HEK293 (cell line): ENCODE measurements around the gene LMBRD2.
A peak's percentile ranks its signal among the peaks of the same experiment; 100 is the strongest.

ENCODE experiments used
- CTCF ChIP-seq: fragments of 450-650 bp; formaldehyde crosslinking; IDR thresholded peaks from 2 replicates; pipeline ENCODE4 v1.5.1; 2016; ENCODE audit warnings: missing biosample characterization, missing genetic modification characterization
- ELK4 ChIP-seq: IDR thresholded peaks from 2 replicates; pipeline ENCODE4 v1.6.1; 2011; ENCODE audit warnings: mild to moderate bottlenecking, low read depth, low read length, borderline replicate concordance
- FEZF1 ChIP-seq: fragments of 450-650 bp; formaldehyde crosslinking; IDR thresholded peaks from 2 replicates; pipeline ENCODE4 v1.5.1; 2016; ENCODE audit warnings: missing biosample characterization, missing genetic modification characterization
- GLI4 ChIP-seq: fragments of 450-650 bp; formaldehyde crosslinking; IDR thresholded peaks from 2 replicates; pipeline ENCODE4 v1.5.1; 2016; ENCODE audit warnings: missing biosample characterization, missing genetic modification characterization
- HOXA7 ChIP-seq: sonication (generic); formaldehyde crosslinking; IDR thresholded peaks from 2 replicates; pipeline ENCODE4 v1.8.1; 2022; ENCODE audit warnings: missing genetic modification reagents, borderline replicate concordance
- HOXD13 ChIP-seq: sonication (generic); formaldehyde crosslinking; IDR thresholded peaks from 2 replicates; pipeline ENCODE4 v1.8.0; 2022; ENCODE audit warnings: missing genetic modification reagents, borderline replicate concordance
- MZF1 ChIP-seq: fragments of 450-650 bp; formaldehyde crosslinking; IDR thresholded peaks from 2 replicates; pipeline ENCODE4 v1.5.1; 2017; ENCODE audit warnings: missing biosample characterization, missing genetic modification characterization, borderline replicate concordance
- RBAK ChIP-seq: fragments of 450-650 bp; formaldehyde crosslinking; IDR thresholded peaks from 2 replicates; pipeline ENCODE4 v1.5.1; 2016; ENCODE audit warnings: missing biosample characterization, missing genetic modification characterization
- ZBTB20 ChIP-seq: fragments of 450-650 bp; formaldehyde crosslinking; IDR thresholded peaks from 2 replicates; pipeline ENCODE4 v1.5.1; 2016; ENCODE audit warnings: missing biosample characterization, missing genetic modification characterization
- ZNF121 ChIP-seq: fragments of 450-650 bp; formaldehyde crosslinking; IDR thresholded peaks from 2 replicates; pipeline ENCODE4 v1.5.1; 2016; ENCODE audit warnings: missing biosample characterization, missing genetic modification characterization
- ZNF211 ChIP-seq: fragments of 450-650 bp; formaldehyde crosslinking; IDR thresholded peaks from 2 replicates; pipeline ENCODE4 v1.5.1; 2016; ENCODE audit warnings: low read depth, missing biosample characterization, missing genetic modification characterization
- ZNF280D ChIP-seq: fragments of 450-650 bp; formaldehyde crosslinking; IDR thresholded peaks from 2 replicates; pipeline ENCODE4 v1.5.1; 2016; ENCODE audit warnings: missing biosample characterization, missing genetic modification characterization
- ZNF426 ChIP-seq: fragments of 450-650 bp; formaldehyde crosslinking; IDR thresholded peaks from 2 replicates; pipeline ENCODE4 v1.5.1; 2017; ENCODE audit warnings: missing biosample characterization, missing genetic modification characterization, mild to moderate bottlenecking, inconsistent platforms, moderate library complexity
- ZNF510 ChIP-seq: fragments of 450-650 bp; formaldehyde crosslinking; IDR thresholded peaks from 2 replicates; pipeline ENCODE4 v1.5.1; 2018; ENCODE audit warnings: mild to moderate bottlenecking, missing genetic modification characterization, missing biosample characterization; ENCODE audit not compliant: insufficient replicate concordance
- ZNF600 ChIP-seq: fragments of 450-650 bp; formaldehyde crosslinking; IDR thresholded peaks from 2 replicates; pipeline ENCODE4 v1.5.1; 2016; ENCODE audit warnings: missing biosample characterization, missing genetic modification characterization
- ZNF707 ChIP-seq: fragments of 450-650 bp; formaldehyde crosslinking; IDR thresholded peaks from 2 replicates; pipeline ENCODE4 v1.5.1; 2016; ENCODE audit warnings: missing biosample characterization, missing genetic modification characterization
- ZNF768 ChIP-seq: fragments of 450-650 bp; formaldehyde crosslinking; IDR thresholded peaks from 2 replicates; pipeline ENCODE4 v1.5.1; 2018; ENCODE audit warnings: missing biosample characterization, mild to moderate bottlenecking, missing genetic modification characterization
- ZXDB ChIP-seq: fragments of 450-650 bp; formaldehyde crosslinking; IDR thresholded peaks from 2 replicates; pipeline ENCODE4 v1.5.1; 2016; ENCODE audit warnings: missing biosample characterization, missing genetic modification characterization
- TF ChIP-seq, protein P1 (sequence below): fragments of 450-650 bp; formaldehyde crosslinking; IDR thresholded peaks from 2 replicates; pipeline ENCODE4 v1.5.1; 2016; ENCODE audit warnings: missing biosample characterization, missing genetic modification characterization
- TF ChIP-seq, protein P2 (sequence below): fragments of 450-650 bp; formaldehyde crosslinking; IDR thresholded peaks from 2 replicates; pipeline ENCODE4 v1.5.1; 2016; ENCODE audit warnings: missing biosample characterization, missing genetic modification characterization
- TF ChIP-seq, protein P3 (sequence below): fragments of 450-650 bp; formaldehyde crosslinking; IDR thresholded peaks from 2 replicates; pipeline ENCODE4 v1.5.1; 2017; ENCODE audit warnings: missing biosample characterization, missing genetic modification characterization
- TF ChIP-seq, protein P4 (sequence below): fragments of 450-650 bp; formaldehyde crosslinking; IDR thresholded peaks from 2 replicates; pipeline ENCODE4 v1.5.1; 2016; ENCODE audit warnings: missing biosample characterization, missing genetic modification characterization
- TF ChIP-seq, protein P5 (sequence below): fragments of 450-650 bp; formaldehyde crosslinking; IDR thresholded peaks from 2 replicates; pipeline ENCODE4 v1.5.1; 2016; ENCODE audit warnings: missing biosample characterization, missing genetic modification characterization, low read depth
- TF ChIP-seq, protein P6 (sequence below): fragments of 450-650 bp; formaldehyde crosslinking; IDR thresholded peaks from 2 replicates; pipeline ENCODE4 v1.5.1; 2016; ENCODE audit warnings: missing biosample characterization, missing genetic modification characterization

Gene LMBRD2

DNA sequence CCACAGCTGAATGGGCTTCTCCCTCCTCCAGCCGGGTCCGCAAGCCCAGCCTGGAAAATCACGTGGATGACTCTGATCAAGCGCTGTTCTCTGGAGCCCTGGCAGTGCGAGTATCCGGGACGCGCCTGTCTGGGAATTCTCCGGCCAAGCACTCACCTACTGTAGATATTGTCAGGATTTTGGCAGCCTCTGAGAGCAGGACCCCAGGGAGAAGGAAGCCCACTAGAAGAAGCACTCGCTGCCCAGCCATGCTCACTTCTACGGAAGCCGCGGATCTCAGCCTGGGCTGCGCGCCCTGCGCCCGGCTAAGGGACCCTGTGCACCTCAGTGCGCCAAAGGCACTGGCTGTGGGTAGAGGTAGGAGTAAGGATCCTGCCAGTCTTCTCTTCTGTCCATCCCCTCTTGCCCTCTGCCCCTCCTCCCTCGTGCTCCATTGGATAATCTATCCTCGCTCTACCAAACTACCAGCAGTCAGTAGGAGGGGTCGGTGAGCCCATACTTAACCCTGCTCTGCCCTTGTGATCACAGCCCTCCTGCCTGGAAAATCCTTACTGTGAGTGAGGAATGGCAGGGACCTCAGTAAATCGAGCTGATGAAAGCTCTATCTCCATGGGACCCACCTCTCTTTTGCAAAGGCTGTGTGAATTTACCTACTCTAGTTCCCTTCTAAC, 85.0 kb downstream of the LMBRD2 start, which contains the start of gene UGT3A2 (continued):
- TF ChIP-seq, protein P1, sequence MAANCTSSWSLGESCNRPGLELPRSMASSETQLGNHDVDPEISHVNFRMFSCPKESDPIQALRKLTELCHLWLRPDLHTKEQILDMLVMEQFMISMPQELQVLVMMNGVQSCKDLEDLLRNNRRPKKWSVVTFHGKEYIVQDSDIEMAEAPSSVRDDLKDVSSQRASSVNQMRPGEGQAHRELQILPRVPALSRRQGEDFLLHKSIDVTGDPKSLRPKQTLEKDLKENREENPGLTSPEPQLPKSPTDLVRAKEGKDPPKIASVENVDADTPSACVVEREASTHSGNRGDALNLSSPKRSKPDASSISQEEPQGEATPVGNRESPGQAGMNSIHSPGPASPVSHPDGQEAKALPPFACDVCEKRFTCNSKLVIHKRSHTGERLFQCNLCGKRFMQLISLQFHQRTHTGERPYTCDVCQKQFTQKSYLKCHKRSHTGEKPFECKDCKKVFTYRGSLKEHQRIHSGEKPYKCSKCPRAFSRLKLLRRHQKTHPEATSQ (tag by site-specific recombination): no peak
- TF ChIP-seq, protein P2, sequence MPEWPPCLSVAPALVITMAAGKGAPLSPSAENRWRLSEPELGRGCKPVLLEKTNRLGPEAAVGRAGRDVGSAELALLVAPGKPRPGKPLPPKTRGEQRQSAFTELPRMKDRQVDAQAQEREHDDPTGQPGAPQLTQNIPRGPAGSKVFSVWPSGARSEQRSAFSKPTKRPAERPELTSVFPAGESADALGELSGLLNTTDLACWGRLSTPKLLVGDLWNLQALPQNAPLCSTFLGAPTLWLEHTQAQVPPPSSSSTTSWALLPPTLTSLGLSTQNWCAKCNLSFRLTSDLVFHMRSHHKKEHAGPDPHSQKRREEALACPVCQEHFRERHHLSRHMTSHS (tag by site-specific recombination): no peak
- TF ChIP-seq, protein P3, sequence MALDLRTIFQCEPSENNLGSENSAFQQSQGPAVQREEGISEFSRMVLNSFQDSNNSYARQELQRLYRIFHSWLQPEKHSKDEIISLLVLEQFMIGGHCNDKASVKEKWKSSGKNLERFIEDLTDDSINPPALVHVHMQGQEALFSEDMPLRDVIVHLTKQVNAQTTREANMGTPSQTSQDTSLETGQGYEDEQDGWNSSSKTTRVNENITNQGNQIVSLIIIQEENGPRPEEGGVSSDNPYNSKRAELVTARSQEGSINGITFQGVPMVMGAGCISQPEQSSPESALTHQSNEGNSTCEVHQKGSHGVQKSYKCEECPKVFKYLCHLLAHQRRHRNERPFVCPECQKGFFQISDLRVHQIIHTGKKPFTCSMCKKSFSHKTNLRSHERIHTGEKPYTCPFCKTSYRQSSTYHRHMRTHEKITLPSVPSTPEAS (tag by site-specific recombination): no peak
- TF ChIP-seq ZNF426 (tag by site-specific recombination) (no peak), ZNF510 (no peak), ZNF280D (tag by site-specific recombination) (no peak), GLI4 (tag by site-specific recombination) (no peak), HOXD13 (CRISPR knock-in tag) (no peak), ZNF121 (tag by site-specific recombination) (no peak), ELK4 (no peak), ZXDB (tag by site-specific recombination) (0 out of 2 replicates have a peak, but pooled peaks have one; percentile 19), ZNF768 (tag by site-specific recombination) (no peak), CTCF (tag by site-specific recombination) (peak; percentile 32; the same call in 1 of the 2 replicates), ZNF707 (tag by site-specific recombination) (no peak), HOXA7 (no peak), ZNF211 (no peak), ZNF600 (tag by site-specific recombination) (peak; percentile 75), MZF1 (tag by site-specific recombination) (no peak), FEZF1 (tag by site-specific recombination) (no peak), RBAK (no peak), ZBTB20 (tag by site-specific recombination) (peak; percentile 85)
- TF ChIP-seq, protein P4, sequence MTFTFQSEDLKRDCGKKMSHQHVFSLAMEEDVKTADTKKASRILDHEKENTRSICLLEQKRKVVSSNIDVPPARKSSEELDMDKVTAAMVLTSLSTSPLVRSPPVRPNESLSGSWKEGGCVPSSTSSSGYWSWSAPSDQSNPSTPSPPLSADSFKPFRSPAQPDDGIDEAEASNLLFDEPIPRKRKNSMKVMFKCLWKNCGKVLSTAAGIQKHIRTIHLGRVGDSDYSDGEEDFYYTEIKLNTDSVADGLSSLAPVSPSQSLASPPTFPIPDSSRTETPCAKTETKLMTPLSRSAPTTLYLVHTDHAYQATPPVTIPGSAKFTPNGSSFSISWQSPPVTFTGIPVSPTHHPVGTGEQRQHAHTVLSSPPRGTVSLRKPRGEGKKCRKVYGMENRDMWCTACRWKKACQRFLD: no peak
- TF ChIP-seq, protein P5, sequence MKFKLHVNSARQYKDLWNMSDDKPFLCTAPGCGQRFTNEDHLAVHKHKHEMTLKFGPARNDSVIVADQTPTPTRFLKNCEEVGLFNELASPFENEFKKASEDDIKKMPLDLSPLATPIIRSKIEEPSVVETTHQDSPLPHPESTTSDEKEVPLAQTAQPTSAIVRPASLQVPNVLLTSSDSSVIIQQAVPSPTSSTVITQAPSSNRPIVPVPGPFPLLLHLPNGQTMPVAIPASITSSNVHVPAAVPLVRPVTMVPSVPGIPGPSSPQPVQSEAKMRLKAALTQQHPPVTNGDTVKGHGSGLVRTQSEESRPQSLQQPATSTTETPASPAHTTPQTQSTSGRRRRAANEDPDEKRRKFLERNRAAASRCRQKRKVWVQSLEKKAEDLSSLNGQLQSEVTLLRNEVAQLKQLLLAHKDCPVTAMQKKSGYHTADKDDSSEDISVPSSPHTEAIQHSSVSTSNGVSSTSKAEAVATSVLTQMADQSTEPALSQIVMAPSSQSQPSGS (tag by site-specific recombination): no peak
- TF ChIP-seq, protein P6, sequence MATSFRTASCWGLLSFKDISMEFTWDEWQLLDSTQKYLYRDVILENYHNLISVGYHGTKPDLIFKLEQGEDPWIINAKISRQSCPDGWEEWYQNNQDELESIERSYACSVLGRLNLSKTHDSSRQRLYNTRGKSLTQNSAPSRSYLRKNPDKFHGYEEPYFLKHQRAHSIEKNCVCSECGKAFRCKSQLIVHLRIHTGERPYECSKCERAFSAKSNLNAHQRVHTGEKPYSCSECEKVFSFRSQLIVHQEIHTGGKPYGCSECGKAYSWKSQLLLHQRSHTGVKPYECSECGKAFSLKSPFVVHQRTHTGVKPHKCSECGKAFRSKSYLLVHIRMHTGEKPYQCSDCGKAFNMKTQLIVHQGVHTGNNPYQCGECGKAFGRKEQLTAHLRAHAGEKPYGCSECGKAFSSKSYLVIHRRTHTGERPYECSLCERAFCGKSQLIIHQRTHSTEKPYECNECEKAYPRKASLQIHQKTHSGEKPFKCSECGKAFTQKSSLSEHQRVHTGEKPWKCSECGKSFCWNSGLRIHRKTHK: no peak
